NCI-H226 (cell line): ENCODE data around the gene SRR.

ENCODE experiments used
- DNase-seq: peaks from one replicate; pipeline ENCODE4 v3.0.0-alpha.2; 2015

The SRR gene

DNA sequence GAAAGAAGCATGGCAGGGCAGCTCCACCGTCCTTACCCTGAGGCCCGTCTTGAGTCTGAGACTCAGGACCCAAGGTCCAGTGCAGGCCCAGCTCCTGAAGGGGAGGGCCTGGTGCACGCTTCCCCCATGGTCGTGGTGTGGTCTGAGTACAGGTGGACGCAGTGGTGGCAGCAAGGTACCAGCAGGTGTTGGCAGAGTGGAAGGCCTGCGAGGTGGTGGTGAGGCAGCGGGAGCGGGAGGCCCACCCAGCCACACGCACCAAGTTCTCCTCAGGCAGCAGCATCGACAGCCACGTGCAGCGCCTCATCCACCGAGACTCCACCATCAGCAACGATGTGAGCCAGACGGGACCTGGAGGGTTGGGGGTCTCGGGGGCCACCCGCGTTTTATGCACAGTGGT, 69.4 kb downstream of the SRR start:
- no peak for DNase-seq
